B cell (primary cell): Measurements from ENCODE around the gene RFPL2.

Source experiments
- EZH2 ChIP-seq: IDR thresholded peaks from 2 replicates; pipeline ENCODE4 v1.6.1; 2012; ENCODE audit warnings: borderline replicate concordance, low read depth, mild to moderate bottlenecking, moderate library complexity, low read length; ENCODE audit not compliant: insufficient read depth, poor library complexity, severe bottlenecking
- TF ChIP-seq, protein P1 (sequence below): fragments of 200-600 bp; IDR thresholded peaks from one replicate; pipeline ENCODE4 v1.8.0; 2022; ENCODE audit warnings: antibody characterized with exemption, mild to moderate bottlenecking

DNA sequence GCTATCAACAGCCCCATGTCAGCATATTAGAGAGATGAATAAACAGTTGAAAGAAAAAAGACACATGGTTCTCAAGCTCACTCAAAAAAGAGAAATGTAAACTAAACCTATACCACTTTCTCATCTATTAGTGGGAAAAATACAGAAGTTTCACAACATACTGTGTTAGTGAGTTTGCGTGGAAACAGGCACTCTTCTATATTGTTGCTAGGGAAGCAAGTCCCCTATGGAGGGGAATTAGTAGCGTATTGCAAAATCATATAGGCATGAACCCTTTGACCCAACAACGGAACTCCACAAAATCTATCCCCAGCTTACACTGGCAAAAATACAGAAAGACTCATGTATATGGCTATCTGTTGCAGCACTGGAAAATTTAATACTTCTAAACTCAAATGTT is 14.2 kb upstream of the RFPL2 start:
- TF ChIP-seq, protein P1, sequence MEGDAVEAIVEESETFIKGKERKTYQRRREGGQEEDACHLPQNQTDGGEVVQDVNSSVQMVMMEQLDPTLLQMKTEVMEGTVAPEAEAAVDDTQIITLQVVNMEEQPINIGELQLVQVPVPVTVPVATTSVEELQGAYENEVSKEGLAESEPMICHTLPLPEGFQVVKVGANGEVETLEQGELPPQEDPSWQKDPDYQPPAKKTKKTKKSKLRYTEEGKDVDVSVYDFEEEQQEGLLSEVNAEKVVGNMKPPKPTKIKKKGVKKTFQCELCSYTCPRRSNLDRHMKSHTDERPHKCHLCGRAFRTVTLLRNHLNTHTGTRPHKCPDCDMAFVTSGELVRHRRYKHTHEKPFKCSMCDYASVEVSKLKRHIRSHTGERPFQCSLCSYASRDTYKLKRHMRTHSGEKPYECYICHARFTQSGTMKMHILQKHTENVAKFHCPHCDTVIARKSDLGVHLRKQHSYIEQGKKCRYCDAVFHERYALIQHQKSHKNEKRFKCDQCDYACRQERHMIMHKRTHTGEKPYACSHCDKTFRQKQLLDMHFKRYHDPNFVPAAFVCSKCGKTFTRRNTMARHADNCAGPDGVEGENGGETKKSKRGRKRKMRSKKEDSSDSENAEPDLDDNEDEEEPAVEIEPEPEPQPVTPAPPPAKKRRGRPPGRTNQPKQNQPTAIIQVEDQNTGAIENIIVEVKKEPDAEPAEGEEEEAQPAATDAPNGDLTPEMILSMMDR = no peak
- no peak for TF ChIP-seq EZH2
